HG02981 (cell line): ENCODE results near the gene FARS2.
"Not testable (repeated sequence)": the region's sequence is repeated elsewhere in the genome, so short reads cannot be mapped to it uniquely, and the experiment has no call there.

Experiments used
- ATAC-seq: cut with Tn5 transposase; IDR thresholded peaks from one replicate; pipeline ENCODE4 v1.9.1; 2021; ENCODE audit warnings: mild to moderate bottlenecking, moderate library complexity; ENCODE audit not compliant: unreplicated experiment

Gene FARS2

DNA sequence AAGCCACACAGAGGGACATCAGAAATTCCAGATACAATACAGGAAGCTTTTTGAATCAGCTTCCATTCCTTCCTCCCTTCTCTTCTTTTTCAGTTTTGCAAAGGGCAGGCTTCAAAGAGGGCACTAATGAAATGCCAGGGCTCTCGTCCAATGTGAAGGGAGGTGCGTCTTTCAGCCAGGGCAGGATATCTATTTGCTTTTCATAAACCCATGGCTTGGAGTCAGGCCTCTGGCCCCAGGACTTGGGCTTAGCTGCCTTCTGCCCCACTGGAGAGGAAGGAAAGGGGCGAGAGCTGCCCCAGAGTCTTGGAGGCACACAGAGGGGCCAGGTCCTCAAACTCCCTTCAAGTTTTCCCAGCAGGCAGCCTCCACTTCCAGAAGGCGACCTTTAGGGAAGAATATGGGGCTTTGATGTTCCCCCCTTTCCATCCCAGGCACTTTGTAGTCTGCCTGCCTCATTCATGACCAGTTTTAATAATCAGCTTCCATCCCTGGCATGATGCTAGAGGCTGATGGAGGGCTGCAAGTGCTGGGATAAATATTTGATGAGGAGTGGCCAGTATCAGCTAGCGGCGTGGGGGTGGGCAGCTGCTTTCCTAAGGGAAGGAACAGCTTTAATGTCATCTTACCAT lies 510.6 kb downstream of the FARS2 start:
- ATAC-seq: no peak

- ATAC-seq: no peak
These were observed 511.3 kb downstream of the FARS2 start for GRCh38 chr6:5772408-5773120.

DNA sequence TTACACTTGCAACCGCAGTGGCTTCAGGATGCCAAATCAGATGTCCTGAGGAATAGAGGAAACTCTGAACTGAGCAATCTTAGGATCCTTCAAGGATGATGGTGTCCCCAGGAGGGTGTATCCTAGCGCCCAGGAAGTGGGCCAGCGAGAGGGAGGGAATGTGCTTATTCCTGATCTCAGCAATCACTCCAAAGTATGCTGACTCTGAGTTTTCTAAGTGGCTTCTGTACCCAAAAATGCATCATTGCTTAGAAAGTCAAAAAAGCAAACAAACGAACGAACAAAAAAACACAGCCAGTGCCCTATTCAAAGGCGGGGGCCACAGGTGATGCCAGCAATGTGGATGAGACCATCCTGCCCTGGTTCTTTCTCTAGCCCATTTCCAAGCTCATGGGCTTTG lies 514.8 kb downstream of the FARS2 start:
- no peak for ATAC-seq

- no peak for ATAC-seq
These were observed 515.5 kb downstream of the FARS2 start for GRCh38 chr6:5776706-5777390.

GRCh38 chr6:5778317-5778857 lies 517.1 kb downstream of the FARS2 start:
- ATAC-seq: peak; percentile 96

DNA sequence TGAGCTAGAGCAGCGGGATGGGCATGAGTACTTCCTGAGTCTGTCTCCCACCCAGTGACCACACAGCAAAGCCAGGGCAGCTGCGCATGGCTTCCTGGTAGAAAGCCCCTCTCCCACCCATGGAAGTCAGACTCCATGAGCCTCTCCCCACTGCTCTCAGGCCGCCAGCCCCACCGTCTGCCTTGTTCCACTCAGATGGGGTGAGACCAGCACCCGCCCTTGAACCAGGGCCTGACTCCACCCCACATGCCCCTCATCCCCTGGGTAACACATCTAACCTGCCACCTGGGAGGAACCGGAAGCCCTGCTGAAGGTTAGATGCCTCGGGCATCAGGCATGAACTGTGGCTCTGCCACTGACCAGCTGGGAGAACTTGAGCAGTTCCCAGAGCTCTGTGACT lies 517.6 kb downstream of the FARS2 start:
- ATAC-seq: no peak

DNA sequence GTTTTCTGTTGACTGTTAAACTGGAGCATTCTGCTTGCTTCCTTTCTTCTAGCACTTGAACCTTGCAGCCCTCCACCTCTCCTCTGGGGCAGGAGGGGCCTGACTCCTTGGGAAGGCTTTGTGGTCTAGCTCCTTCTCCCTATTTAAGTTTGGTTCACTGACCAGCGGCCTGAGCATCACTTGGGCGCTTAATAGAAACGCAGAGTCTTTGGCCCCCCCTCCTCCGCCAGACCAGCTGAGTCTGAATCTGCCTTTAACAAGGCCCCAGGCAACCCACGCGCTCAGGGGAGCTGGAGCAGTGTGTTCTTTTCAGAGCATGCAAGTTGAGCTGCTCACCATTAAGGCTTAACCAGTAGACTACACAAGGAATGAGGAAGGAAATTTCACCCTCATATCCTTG lies 519.7 kb downstream of the FARS2 start:
- no peak for ATAC-seq

DNA sequence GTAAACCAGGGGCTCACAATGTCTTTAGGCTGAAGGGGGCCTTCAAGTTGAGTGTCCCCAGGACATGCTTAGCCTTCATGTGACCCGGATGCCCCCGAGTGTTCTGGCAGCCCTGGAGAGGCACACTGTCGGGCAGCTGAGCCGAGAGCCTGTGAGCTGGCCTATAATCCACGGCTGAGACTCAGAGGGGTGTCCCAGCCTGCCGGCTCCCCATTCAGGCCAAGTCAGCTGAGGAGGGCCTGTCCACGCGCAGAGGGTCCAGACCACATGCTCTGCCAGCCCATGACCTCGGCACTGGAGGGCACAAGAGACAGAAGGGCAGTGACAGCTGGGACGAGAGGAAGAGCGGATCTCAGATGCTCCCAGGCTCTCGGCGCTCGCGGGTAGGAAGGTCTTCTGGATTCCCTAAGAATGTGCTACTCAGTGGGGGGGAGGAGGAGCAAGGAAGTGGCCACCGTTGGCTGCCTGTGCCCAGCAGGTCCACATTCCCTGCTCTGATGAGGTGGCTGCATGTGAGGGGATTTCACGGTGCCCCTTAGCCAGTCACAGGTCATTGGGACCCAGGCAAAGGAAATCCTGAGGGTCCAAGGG lies 520.7 kb downstream of the FARS2 start:
- no peak for ATAC-seq

GRCh38 chr6:5782783-5783547 lies 521.7 kb downstream of the FARS2 start:
- no peak for ATAC-seq

- ATAC-seq: no peak
These were observed 522.3 kb downstream of the FARS2 start for GRCh38 chr6:5783584-5784089.

GRCh38 chr6:5785249-5785648 lies 523.9 kb downstream of the FARS2 start:
- ATAC-seq: no peak

DNA sequence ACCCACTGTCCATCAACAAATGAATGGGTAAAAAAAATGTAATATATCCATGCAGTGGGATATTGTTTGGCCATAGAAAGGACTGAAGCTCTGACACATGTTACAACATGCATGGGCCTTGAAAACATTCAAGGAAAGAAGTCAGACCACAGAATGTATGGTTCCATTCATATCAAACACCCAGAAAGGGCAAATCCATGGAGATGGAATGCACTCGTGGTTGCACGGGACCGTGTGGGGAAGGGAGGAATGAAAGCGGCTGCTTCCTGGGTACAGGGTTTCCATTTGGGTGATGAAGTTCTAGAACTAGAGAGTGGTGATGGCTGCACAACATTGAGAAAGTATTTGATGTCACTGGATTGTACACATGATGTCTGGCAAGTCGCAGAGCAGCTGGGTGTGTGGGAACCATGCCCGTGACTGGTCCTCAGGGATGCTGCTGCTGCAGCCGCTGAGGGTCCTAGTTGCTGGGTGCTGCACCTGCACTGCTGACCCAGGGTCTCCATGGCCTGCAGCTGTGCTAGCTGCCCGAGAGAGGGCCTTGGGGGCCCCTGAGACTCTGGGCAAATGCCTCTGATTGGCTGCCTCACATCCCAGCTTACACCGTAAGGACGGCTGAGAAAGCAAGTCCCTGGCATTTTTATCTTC lies 525.1 kb downstream of the FARS2 start:
- ATAC-seq: no peak

GRCh38 chr6:5786969-5787720 lies 525.8 kb downstream of the FARS2 start:
- ATAC-seq: no peak

- ATAC-seq: not testable (repeated sequence)
These were observed 528.1 kb downstream of the FARS2 start for GRCh38 chr6:5789426-5789825.

- ATAC-seq: not testable (repeated sequence)
These were observed 535.2 kb downstream of the FARS2 start for GRCh38 chr6:5796555-5796954.

GRCh38 chr6:5806406-5806805 lies 545.1 kb downstream of the FARS2 start:
- not testable (repeated sequence) for ATAC-seq

DNA sequence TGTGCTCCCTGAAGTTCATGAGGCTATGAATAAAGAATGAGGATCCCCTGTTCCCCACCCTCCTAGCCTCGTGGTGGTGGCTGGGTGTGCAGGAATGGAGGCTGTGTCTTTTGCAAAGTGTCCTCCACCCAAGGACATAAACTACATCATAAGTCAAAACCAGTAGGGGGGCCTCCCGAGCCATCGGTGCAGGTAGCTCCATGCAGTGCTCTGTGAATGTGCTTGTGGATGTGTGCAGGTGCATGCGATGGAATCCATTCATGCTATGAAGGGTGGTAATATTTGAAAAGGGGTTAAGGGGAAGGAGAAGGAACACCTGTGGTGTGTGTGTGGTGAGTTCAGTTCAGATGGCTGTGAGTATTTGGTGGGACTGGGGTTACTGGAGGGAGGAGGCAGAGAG lies 548.1 kb downstream of the FARS2 start:
- ATAC-seq: no peak

GRCh38 chr6:5811997-5812396 lies 550.7 kb downstream of the FARS2 start:
- ATAC-seq: no peak

- peak; percentile 85 for ATAC-seq
These were observed 552.3 kb downstream of the FARS2 start for GRCh38 chr6:5813625-5814027.
